Measurements from ENCODE around the gene RFFL. TPM values are rescaled to one million over a fixed set of nuclear protein-coding genes. Genes with fewer than 3 reads are reported as not detected.

Gene RFFL
- total RNA-seq, 2 donors from 2014 or later, result 33.8 to 56.6 TPM

DNA sequence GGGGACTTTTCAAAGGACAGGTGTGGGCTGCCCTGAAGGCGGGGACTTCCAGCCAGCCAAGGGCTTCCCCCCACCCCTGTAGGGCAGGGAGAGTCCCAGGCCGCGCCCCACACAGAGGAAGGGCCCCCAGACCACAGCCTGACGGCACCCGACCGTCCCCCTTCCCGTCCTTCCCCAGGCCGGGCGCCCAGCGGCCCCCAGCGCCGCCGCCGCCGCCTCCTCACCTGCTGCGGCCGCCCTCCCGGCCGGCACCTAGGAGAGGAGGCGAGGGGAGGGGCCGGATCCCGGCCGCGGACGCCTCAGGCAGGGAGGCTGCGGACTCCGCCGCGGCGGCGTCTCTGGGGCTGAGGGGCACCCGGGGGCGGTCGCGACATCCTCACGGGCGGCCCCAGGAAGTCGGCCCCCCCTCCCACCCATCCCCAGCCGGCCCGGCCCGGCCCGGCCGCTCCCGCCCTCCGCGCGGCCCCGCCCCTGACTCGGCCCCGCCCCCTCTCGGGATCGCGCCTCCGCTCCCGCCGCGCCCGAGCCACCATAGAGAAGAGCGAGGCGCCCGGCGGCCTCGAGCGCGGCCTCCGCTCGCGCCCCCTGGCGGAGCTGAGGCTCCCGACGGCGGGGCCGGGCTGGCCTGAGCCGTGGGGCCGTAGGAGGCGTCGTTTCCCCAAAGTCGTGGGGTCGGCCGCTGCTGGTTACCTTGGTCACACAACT lies 25.5 kb upstream of the RFFL start:
- Histone ChIP-seq H3K27ac (ENCODE audit: low read depth, low read length) (no peak overlapping the region), H3K4me3 (ENCODE audit: low read length) (peak overlapping the region; percentile 88), H3K27me3 (ENCODE audit: control insufficient read depth, insufficient read depth, low read length, poor library complexity, severe bottlenecking) (no peaks in the 10 kb centered on the region), H3K4me1 (ENCODE audit: control insufficient read depth, insufficient read depth, low read length) (peaks cover 5% of the 10 kb centered on the region), H3K36me3 (ENCODE audit: control insufficient read depth, insufficient read depth, low read length) (no peaks in the 10 kb centered on the region), H3K9me3 (ENCODE audit: control insufficient read depth, low read length) (no peaks in the 10 kb centered on the region), H3K9ac (ENCODE audit: extremely low read depth, low read length, poor library complexity, severe bottlenecking) (peak overlapping the region; percentile 54)
- TF ChIP-seq, protein P1, sequence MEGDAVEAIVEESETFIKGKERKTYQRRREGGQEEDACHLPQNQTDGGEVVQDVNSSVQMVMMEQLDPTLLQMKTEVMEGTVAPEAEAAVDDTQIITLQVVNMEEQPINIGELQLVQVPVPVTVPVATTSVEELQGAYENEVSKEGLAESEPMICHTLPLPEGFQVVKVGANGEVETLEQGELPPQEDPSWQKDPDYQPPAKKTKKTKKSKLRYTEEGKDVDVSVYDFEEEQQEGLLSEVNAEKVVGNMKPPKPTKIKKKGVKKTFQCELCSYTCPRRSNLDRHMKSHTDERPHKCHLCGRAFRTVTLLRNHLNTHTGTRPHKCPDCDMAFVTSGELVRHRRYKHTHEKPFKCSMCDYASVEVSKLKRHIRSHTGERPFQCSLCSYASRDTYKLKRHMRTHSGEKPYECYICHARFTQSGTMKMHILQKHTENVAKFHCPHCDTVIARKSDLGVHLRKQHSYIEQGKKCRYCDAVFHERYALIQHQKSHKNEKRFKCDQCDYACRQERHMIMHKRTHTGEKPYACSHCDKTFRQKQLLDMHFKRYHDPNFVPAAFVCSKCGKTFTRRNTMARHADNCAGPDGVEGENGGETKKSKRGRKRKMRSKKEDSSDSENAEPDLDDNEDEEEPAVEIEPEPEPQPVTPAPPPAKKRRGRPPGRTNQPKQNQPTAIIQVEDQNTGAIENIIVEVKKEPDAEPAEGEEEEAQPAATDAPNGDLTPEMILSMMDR (conservative IDR thresholded peaks at IDR 0.05), result peak; percentile 85
- Mint-ChIP-seq H3K27me3 (ENCODE audit: insufficient read depth) (no peaks in the 10 kb centered on the region), H3K9me3 (no peaks in the 10 kb centered on the region), H3K4me1 (peaks cover 39% of the 10 kb centered on the region), H3K27ac (peak overlapping the region; percentile 94), H3K36me3 (ENCODE audit: low read depth) (peaks cover 2% of the 10 kb centered on the region), H3K4me3 (peak overlapping the region; percentile 88)
- DNase-seq, result peak; percentile 98
- 0 to 1% methylated on average over 15 to 78 of the region's 80 CpGs for WGBS, 2 experiments (ENCODE audit: insufficient coverage in 1 of 2, insufficient read length in 1 of 2)

DNA sequence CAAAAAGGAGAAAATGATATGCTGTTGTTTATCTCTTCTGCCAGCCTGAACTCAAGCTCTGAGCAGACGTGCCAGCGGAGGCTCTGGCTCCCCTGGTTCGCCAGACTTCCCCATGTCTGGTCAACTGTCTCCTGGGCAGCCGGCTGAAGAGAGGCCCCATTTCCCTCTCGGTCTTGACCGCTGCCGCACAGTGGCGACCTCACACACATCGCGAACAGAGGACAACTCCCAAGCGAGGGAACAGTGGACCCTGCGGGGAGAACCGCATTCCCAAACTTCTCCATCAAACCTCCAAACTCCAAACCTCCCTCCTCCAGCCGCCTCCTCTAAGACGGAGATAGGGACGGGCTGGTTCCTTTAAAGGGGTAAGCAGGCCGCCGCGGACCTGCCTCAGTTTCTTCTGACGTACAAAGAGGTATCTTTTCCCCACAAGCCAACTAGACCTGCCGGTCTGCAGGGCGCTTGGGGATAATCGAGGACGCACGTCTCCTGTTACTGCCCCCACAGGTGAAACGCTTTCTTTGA lies 24.9 kb upstream of the RFFL start:
- Mint-ChIP-seq H3K9me3 (no peaks in the 10 kb centered on the region), H3K4me3 (peak overlapping the region; percentile 88), H3K4me1 (peaks cover 39% of the 10 kb centered on the region), H3K36me3 (ENCODE audit: low read depth) (peaks cover 2% of the 10 kb centered on the region), H3K27me3 (ENCODE audit: insufficient read depth) (no peaks in the 10 kb centered on the region), H3K27ac (peak overlapping the region; percentile 94)
- Histone ChIP-seq H3K36me3 (ENCODE audit: control insufficient read depth, insufficient read depth, low read length) (no peaks in the 10 kb centered on the region), H3K9ac (ENCODE audit: extremely low read depth, low read length, poor library complexity, severe bottlenecking) (peak overlapping the region; percentile 54), H3K27me3 (ENCODE audit: control insufficient read depth, insufficient read depth, low read length, poor library complexity, severe bottlenecking) (no peaks in the 10 kb centered on the region), H3K4me3 (ENCODE audit: low read length) (peak overlapping the region; percentile 88), H3K4me1 (ENCODE audit: control insufficient read depth, insufficient read depth, low read length) (peaks cover 5% of the 10 kb centered on the region), H3K9me3 (ENCODE audit: control insufficient read depth, low read length) (no peaks in the 10 kb centered on the region), H3K27ac (ENCODE audit: low read depth, low read length) (no peak overlapping the region)
- TF ChIP-seq, protein P1 (conservative IDR thresholded peaks at IDR 0.05), result peak; percentile 35
- WGBS, 2 experiments (ENCODE audit: insufficient coverage in 1 of 2, insufficient read length in 1 of 2), result 0 to 2% methylated on average over 9 to 26 of the region's 26 CpGs
- DNase-seq, result peak; percentile 87

DNA sequence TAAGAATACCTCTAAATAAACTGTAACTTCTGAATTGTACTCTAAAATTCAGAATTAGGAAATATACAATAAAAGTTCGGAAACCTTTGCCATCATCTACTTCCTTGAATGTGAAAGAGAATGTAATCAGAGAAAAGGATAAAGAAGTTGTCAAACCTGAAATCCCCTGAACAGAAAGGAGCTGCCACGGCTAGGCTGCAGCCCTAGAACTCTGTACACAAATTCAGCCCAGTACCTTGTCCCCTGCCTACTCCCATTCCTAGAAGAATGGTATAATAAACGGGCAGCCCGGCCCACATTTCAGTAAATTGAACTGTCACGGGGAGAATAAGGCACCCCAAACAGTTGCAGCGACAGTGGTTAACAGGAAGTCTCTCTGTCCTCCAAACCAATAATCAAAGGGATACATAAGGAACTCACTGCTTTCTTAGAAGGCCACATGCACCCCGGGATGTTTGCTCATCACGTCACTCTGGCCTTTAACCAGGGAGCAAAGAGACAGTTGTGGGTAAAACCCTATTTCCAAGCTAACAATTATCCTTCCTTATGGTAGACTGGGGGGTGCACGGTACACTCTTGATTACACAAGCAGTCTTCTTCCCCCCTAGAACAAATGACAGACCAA lies 24.3 kb upstream of the RFFL start:
- peak; percentile 62 for DNase-seq
- H3K9ac ChIP-seq (ENCODE audit: extremely low read depth, low read length, poor library complexity, severe bottlenecking), result peak overlapping the region; percentile 54
- H3K4me3 ChIP-seq (ENCODE audit: low read length), result peak overlapping the region; percentile 88
- H3K9me3 Mint-ChIP-seq, result no peaks in the 10 kb centered on the region
- WGBS, 2 experiments (ENCODE audit: insufficient coverage in 1 of 2, insufficient read length in 1 of 2), result 47 to 61% methylated on average over 5 to 8 of the region's 9 CpGs
- H3K27me3 ChIP-seq (ENCODE audit: control insufficient read depth, insufficient read depth, low read length, poor library complexity, severe bottlenecking), result no peaks in the 10 kb centered on the region
- peaks cover 5% of the 10 kb centered on the region for H3K4me1 ChIP-seq (ENCODE audit: control insufficient read depth, insufficient read depth, low read length)
- H3K4me3 Mint-ChIP-seq, result peak overlapping the region; percentile 88
- peaks cover 2% of the 10 kb centered on the region for H3K36me3 Mint-ChIP-seq (ENCODE audit: low read depth)
- no peak overlapping the region for H3K27ac ChIP-seq (ENCODE audit: low read depth, low read length)
- H3K4me1 Mint-ChIP-seq, result peaks cover 44% of the 10 kb centered on the region
- no peaks in the 10 kb centered on the region for H3K9me3 ChIP-seq (ENCODE audit: control insufficient read depth, low read length)
- H3K27me3 Mint-ChIP-seq (ENCODE audit: insufficient read depth), result no peaks in the 10 kb centered on the region
- TF ChIP-seq, protein P1 (conservative IDR thresholded peaks at IDR 0.05), result no peak
- H3K27ac Mint-ChIP-seq, result peak overlapping the region; percentile 94
- no peaks in the 10 kb centered on the region for H3K36me3 ChIP-seq (ENCODE audit: control insufficient read depth, insufficient read depth, low read length)
